HFF-Myc (cell line): ENCODE measurements around the gene ARHGAP35.

ENCODE experiments used
- DNase-seq: peaks from one replicate; pipeline ENCODE4 v3.0.0-alpha.2; 2011; ENCODE audit warnings: low read depth; ENCODE audit errors: extremely low read depth
- H3K4me3 ChIP-seq: replicated peaks from 2 replicates; pipeline ENCODE4 v1.5.1; 2011; ENCODE audit warnings: low read depth, mild to moderate bottlenecking, control low read depth, low read length
- TF ChIP-seq, protein P1 (sequence below): IDR thresholded peaks from 2 replicates; pipeline ENCODE4 v1.5.1; 2012; ENCODE audit warnings: mild to moderate bottlenecking, low read depth, low read length, control low read depth; ENCODE audit errors: missing control alignments

ARHGAP35 gene

DNA sequence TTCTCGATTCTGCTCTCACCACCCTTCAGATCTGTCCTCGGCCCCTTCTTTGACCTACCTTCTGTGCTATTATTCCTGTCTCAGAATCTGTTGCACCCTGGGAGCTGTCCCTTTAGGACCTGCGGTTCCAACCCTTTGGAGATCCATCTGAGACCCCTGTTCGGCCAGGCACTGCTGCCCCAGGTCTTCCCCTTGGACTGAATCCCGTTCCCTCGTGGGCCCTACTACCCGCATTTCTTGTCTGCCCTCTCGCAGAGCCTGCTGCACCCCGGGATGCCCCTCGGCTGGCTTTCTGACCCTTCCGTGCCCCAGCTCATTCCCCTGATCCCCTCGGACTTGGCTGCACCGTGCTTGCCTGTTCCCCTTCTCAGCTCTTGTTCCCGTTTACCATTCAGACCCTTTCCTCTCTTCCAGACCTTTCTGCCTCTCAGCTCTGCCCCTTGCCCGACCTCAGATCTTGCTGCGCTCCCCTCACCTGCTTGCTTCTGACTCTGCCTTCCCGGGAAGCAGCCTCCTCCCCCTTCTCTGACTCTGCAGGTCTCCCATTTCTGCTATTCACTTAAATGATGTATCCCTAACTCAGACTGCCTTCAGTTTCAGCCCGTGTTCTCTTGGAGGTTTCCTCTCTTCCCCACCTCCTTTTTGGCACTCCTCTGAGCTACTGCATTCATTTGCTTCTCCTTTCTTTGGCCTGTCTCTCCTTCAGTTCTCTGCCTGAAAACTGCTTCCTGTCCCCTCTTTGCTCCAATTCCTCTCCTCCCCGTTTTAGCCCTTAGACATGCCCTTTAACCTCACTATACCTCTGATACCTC is 1.1 kb downstream of the ARHGAP35 start:
- DNase-seq = no peak
- peak overlapping the region; percentile 87 for H3K4me3 ChIP-seq
- TF ChIP-seq, protein P1, sequence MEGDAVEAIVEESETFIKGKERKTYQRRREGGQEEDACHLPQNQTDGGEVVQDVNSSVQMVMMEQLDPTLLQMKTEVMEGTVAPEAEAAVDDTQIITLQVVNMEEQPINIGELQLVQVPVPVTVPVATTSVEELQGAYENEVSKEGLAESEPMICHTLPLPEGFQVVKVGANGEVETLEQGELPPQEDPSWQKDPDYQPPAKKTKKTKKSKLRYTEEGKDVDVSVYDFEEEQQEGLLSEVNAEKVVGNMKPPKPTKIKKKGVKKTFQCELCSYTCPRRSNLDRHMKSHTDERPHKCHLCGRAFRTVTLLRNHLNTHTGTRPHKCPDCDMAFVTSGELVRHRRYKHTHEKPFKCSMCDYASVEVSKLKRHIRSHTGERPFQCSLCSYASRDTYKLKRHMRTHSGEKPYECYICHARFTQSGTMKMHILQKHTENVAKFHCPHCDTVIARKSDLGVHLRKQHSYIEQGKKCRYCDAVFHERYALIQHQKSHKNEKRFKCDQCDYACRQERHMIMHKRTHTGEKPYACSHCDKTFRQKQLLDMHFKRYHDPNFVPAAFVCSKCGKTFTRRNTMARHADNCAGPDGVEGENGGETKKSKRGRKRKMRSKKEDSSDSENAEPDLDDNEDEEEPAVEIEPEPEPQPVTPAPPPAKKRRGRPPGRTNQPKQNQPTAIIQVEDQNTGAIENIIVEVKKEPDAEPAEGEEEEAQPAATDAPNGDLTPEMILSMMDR = no peak

- TF ChIP-seq, protein P1 = no peak
- no peak for DNase-seq
- H3K4me3 ChIP-seq = peak overlapping the region; percentile 87
Measured at GRCh38 chr19:46862503-46862834, 1.7 kb downstream of the ARHGAP35 start.

GRCh38 chr19:46862974-46863632 is 2.3 kb downstream of the ARHGAP35 start:
- DNase-seq = no peak
- H3K4me3 ChIP-seq = peak overlapping the region; percentile 87
- TF ChIP-seq, protein P1 = no peak

GRCh38 chr19:46863818-46864629 is 3.2 kb downstream of the ARHGAP35 start:
- TF ChIP-seq, protein P1 = no peak
- peak overlapping the region; percentile 87 for H3K4me3 ChIP-seq
- peak; percentile 38 for DNase-seq

GRCh38 chr19:46866407-46867136 is 5.8 kb downstream of the ARHGAP35 start:
- TF ChIP-seq, protein P1 = no peak
- no peak for DNase-seq
- no peak overlapping the region for H3K4me3 ChIP-seq

GRCh38 chr19:46867170-46867569 is 6.4 kb downstream of the ARHGAP35 start:
- DNase-seq = no peak
- no peak overlapping the region for H3K4me3 ChIP-seq
- TF ChIP-seq, protein P1 = no peak
